HG03196 (cell line): ENCODE results near the gene PCBP2.
"Not testable (repeated sequence)": the region's sequence is repeated elsewhere in the genome, so short reads cannot be mapped to it uniquely, and the experiment has no call there.

ENCODE experiments used
- ATAC-seq: cut with Tn5 transposase; IDR thresholded peaks from one replicate; pipeline ENCODE4 v1.9.1; 2021; ENCODE audit not compliant: unreplicated experiment

Gene PCBP2

GRCh38 chr12:53451661-53452158 is at the start of gene PCBP2:
PCBP2 (plus strand) TSS chr12:53452102; CDS start chr12:53454801, 2,699 bp downstream.
- ATAC-seq = peak; percentile 97

- ATAC-seq = not testable (repeated sequence)
Measured at GRCh38 chr12:53402351-53402750, 49.6 kb upstream of the PCBP2 start.

DNA sequence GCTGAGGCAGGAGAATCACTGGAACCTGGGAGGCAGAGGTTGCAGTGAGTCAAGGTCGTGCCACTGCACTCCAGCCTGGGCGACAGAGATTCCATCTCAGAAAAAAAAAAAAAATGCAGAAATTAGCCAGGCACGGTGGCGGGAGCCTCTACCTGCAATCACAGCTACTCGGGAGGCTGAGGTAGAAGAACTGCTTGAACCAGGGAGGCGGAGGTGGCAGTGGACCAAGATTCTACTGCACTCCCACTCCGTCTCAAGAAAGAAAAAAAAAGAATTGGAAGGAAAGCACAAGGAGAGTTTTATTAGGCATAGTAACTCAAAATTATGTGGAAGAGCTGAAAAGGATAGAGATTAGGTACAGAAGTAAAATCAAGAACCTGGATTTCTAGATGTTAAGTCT is 49.0 kb upstream of the PCBP2 start:
- no peak for ATAC-seq

DNA sequence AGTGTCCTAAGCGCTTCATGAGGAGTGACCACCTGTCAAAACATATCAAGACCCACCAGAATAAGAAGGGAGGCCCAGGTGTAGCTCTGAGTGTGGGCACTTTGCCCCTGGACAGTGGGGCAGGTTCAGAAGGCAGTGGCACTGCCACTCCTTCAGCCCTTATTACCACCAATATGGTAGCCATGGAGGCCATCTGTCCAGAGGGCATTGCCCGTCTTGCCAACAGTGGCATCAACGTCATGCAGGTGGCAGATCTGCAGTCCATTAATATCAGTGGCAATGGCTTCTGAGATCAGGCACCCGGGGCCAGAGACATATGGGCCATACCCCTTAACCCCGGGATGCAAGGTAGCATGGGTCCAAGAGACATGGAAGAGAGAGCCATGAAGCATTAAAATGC is 41.0 kb upstream of the PCBP2 start:
- ATAC-seq = no peak

DNA sequence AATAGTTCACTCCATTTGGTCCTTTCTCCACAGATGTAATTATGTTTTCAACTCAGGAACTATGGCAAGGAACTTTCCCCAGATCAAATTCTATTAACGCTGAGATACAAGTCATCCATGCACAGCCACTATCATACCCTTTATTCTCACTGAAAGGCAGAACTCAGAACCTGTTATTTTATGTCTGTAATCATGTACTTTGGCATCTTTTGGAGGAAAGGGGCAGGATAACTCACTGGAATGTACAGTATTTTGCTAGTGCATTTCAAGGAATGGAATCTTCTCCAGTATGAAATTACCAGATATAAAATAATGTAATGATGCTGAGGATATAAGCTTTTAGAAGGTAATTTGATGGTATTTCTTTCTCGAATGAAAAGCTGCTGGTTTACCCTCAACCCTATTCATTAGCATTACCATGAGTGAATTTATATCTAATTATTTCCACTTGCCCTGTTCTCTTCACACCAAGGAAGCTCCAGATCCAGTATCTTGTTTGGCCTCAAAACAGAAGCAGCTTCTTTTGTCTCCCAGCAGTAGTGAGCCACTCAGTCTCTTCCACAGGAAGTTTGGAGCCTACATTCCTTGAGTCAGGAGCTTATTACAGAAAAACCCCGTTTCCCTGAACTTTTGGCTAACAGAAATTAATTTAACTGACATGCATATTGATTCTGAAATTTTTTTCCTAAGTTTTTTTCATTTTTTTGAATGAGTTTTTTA is 38.3 kb upstream of the PCBP2 start:
- no peak for ATAC-seq

GRCh38 chr12:53414756-53415417 is 37.0 kb upstream of the PCBP2 start:
- no peak for ATAC-seq

GRCh38 chr12:53415752-53416389 is 36.0 kb upstream of the PCBP2 start:
- not testable (repeated sequence) for ATAC-seq

DNA sequence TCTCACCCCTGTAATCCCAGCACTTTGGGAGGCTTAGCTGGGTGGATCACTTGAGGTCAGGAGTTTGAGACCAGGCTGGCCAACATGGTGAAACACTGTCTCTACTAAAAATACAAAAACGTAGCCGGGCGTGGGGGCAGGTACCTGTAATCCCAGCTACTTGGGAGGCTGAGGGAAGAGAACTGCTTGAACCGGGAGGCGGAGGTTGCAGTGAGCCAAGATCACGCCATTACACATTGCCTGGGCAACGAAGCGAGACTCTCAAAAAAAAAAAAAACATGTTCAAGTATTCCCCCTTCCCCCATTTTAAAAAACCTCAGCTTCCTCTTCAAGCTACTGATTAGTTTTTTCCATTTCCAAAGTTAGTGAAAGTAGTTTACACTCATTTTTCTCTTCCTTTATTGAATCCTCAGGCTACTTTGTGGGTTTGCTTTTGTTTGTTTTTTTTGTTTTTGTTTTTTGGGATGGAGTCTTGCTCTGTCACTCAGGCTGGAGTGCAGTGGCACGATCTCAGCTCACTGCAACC is 34.5 kb upstream of the PCBP2 start:
- not testable (repeated sequence) for ATAC-seq

- ATAC-seq = no peak
Measured at GRCh38 chr12:53418221-53418620, 33.7 kb upstream of the PCBP2 start.

GRCh38 chr12:53419756-53420155 is 32.1 kb upstream of the PCBP2 start:
- no peak for ATAC-seq

DNA sequence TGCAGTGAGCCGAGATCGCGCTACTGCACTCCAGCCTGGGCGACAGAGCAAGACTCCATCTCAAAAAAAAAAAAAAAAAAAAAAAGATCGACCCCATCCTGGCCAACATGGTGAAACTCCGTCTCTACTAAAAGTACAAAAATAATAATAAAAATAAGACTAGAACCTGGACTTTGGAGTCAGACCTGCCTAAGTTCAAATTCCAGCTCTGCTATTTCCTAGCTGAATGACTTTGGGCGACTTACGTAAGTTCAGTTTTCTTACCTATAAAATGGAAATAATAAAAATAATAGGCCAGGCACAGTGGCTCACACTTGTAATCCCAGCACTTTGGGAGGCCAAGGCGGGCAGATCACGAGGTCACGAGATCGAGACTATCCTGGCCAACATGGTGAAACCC is 29.7 kb upstream of the PCBP2 start:
- not testable (repeated sequence) for ATAC-seq

DNA sequence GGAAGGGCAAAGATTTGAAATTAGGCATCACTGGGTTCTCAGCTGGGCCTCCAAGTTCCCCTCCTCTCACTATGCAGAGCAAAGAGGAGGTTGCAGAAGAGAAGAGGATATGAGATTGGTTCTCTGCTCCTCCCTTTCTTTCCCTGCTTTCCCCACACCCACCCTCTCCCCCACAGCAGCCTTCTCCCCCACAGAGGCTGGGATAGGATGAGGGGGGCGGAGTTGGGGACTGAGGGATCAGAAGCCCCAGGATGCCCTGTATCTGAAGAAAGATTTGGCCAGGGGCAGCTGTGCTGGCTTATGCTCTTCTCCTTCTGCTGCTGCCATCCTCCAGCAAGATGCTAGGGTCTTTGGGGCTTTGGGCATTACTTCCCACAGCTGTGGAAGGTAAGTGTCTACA is 28.3 kb upstream of the PCBP2 start, which contains the start of gene AMHR2:
Gene AMHR2, plus strand, starts transcription at position 259 of the 400 bp plus-strand sequence. Its CDS starts 80 bp downstream, at position 339.
- ATAC-seq = no peak

GRCh38 chr12:53424626-53425514 is 27.0 kb upstream of the PCBP2 start:
- no peak for ATAC-seq

DNA sequence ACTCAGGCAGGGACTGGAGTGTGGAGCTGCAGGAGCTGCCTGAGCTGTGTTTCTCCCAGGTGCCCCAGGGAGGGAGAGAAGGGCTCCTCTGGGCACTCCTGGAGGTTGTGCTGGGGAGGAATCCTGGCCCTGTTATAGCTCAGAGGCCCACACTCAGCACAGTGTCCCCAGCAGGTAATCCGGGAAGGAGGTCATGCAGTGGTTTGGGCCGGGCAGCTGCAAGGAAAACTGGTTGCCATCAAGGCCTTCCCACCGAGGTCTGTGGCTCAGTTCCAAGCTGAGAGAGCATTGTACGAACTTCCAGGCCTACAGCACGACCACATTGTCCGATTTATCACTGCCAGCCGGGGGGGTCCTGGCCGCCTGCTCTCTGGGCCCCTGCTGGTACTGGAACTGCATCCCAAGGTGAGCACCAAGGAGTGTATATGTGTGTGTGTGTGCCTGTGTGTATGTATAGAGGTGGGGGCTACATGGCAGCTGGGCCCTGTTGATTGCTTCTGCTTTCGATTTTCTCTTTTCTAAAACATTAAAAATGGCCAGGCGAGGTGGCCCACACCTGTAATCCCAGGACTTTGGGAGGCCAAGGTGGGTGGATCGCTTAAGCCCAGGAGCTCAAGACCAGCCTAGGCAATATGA is 26.3 kb upstream of the PCBP2 start:
- no peak for ATAC-seq

DNA sequence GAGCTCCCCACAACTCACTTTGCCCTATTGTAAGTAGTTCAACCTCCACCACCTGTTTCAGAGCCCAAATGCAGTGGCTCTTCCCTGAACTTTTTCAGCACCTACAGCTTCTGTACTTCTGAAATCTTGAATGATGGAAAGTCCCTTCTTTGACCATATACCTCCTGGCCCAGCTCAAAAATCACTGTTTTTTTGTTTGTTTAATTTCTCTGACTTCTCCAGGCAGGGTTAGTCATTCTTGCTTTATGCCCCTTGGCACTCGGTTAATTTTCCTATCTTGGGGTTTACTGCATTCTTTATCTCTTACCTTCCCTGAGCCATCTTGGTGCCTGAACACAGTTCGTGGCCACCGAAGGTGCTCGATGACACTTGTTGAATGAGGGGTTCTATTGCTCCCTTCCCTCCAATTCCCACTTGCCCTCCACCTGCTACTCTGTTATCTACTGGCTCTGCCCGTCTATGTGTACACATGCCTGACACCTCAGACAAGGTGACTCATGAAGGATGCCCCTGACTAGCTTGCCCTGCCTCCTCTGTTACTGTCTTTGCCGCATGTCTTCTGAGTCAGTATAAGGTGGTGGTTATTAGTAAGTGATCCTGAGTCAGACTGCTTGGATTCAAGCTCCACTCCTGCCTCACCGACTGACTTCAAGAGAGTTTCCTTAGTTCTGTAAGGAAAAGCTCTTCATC is 23.9 kb upstream of the PCBP2 start:
- ATAC-seq = no peak

DNA sequence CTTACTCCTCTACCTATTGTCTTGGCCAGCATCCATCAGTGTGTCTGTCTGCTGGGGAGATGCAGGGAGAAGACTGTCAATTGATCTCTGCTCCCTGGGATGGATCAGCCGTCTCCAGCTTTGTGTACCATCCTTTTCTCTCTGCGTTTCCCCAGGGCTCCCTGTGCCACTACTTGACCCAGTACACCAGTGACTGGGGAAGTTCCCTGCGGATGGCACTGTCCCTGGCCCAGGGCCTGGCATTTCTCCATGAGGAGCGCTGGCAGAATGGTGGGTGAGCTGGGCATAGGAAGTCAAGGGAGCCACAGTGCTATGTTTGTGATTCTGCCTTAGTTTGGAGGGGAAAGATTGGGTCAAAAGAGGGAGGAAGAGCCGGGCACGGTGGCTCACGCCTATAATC is 23.2 kb upstream of the PCBP2 start:
- ATAC-seq = no peak

DNA sequence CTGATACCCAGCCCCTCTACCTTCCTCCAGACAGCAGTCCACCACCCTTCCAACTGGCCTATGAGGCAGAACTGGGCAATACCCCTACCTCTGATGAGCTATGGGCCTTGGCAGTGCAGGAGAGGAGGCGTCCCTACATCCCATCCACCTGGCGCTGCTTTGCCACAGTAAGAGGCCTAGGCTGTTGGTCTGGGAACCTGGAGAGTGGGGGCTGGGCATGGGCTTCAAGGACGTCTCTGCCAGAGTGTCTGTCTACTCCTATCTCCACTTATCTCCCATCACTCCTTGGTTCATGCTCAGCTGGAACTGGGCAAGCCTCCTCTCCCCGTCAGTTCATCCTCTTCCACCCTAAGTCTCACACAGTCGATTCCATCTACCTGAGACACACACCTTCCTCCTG is 21.8 kb upstream of the PCBP2 start:
- no peak for ATAC-seq

DNA sequence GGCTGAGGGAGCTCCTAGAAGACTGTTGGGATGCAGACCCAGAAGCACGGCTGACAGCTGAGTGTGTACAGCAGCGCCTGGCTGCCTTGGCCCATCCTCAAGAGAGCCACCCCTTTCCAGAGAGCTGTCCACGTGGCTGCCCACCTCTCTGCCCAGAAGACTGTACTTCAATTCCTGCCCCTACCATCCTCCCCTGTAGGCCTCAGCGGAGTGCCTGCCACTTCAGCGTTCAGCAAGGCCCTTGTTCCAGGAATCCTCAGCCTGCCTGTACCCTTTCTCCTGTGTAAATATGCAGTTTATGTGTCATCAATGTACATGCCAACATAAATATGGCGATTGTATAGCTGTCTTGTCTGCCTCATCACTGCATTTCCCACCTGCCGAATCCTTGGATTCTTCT is 20.7 kb upstream of the PCBP2 start:
- no peak for ATAC-seq

DNA sequence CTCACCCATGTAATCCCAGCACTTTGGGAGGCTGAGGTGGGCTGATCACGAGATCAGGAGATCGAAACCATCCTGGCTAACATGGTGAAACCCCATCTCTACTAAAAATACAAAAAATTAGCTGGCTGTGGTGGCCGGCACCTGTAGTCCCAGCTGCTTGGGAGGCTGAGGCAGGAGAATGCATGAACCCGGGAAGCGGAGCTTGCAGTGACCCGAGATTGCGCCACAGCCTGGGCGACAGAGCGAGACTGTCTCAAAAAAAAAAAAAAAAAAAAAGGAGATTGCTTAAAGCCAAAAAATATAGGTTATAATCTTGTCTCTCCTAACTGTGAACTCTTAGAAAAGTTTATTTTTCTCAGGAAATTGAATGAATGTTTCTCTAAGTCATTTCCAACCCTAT is 16.6 kb upstream of the PCBP2 start:
- ATAC-seq = not testable (repeated sequence)
